ENCODE data around the gene ASAH2.

GRCh38 chr10:50291261-50291850 is 40.0 kb upstream of the ASAH2 start:
- TF ChIP-seq CTCF (IDR thresholded peaks at IDR 0.05): peak in 2 of 4 experiments; percentile 34
- TF ChIP-seq POLR2A (IDR thresholded peaks at IDR 0.05): no peak
